Endodermal cell (in vitro differentiated cells): ENCODE measurements around the gene TIPIN. TPM values are rescaled to one million over a fixed set of nuclear protein-coding genes. Genes with fewer than 3 reads are reported as not detected.

Experiments
- DNase-seq: peaks from one replicate; pipeline ENCODE4 v3.0.0-alpha.2; 2017
- H3K27ac ChIP-seq: 2 replicates; pipeline ENCODE4 v1.5.1; 2013; ENCODE audit warnings: mild to moderate bottlenecking, low read depth, low read length, moderate library complexity
- H3K27me3 ChIP-seq: 2 replicates; pipeline ENCODE4 v1.6.1; 2013; ENCODE audit warnings: mild to moderate bottlenecking, low read length, moderate library complexity; ENCODE audit not compliant: insufficient read depth, control insufficient read depth, poor library complexity, severe bottlenecking
- H3K36me3 ChIP-seq: 2 replicates; pipeline ENCODE4 v1.7.0; 2013; ENCODE audit warnings: mild to moderate bottlenecking, low read length, moderate library complexity; ENCODE audit not compliant: control insufficient read depth, insufficient read depth
- H3K4me1 ChIP-seq: one replicate; pipeline ENCODE4 v1.7.0; 2013; ENCODE audit warnings: low read length; ENCODE audit not compliant: control insufficient read depth, insufficient read depth
- H3K4me3 ChIP-seq: 2 replicates; pipeline ENCODE4 v1.5.1; 2013; ENCODE audit warnings: mild to moderate bottlenecking, low read length, moderate library complexity
- H3K9ac ChIP-seq: 2 replicates; pipeline ENCODE4 v1.6.1; 2013; ENCODE audit warnings: mild to moderate bottlenecking, low read length, moderate library complexity; ENCODE audit not compliant: poor library complexity, severe bottlenecking; ENCODE audit errors: extremely low read depth
- H3K9me3 ChIP-seq: 2 replicates; pipeline ENCODE4 v1.6.1; 2013; ENCODE audit warnings: mild to moderate bottlenecking, low read length, moderate library complexity; ENCODE audit not compliant: control insufficient read depth
- H3K27ac Mint-ChIP-seq: 2 replicates; pipeline ENCODE4 v1.8.0; 2020; ENCODE audit warnings: mixed read lengths
- H3K27me3 Mint-ChIP-seq: 2 replicates; pipeline ENCODE4 v1.8.0; 2021; ENCODE audit warnings: mild to moderate bottlenecking, mixed read lengths; ENCODE audit not compliant: insufficient read depth
- H3K36me3 Mint-ChIP-seq: 2 replicates; pipeline ENCODE4 v1.8.0; 2020; ENCODE audit warnings: low read depth, mixed read lengths
- H3K4me1 Mint-ChIP-seq: 2 replicates; pipeline ENCODE4 v1.8.0; 2020; ENCODE audit warnings: mixed read lengths
- H3K4me3 Mint-ChIP-seq: 2 replicates; pipeline ENCODE4 v1.8.0; 2020; ENCODE audit warnings: mild to moderate bottlenecking, moderate library complexity, mixed read lengths
- H3K9me3 Mint-ChIP-seq: 2 replicates; pipeline ENCODE4 v1.8.0; 2020; ENCODE audit warnings: mild to moderate bottlenecking, mixed read lengths
- WGBS, 2 experiments: methylation state at CpG; one replicate each; pipeline versions ENCODE4 v1.1.5 to v1.1.7; 2013; ENCODE audit warnings: missing lambda C conversion rate in 2 of 2, mixed read lengths in 1 of 2; ENCODE audit not compliant: insufficient coverage in 1 of 2, insufficient read length in 1 of 2; 5-methylcytosine and 5-hydroxymethylcytosine counted together
- total RNA-seq, 2 donors: library from RNA; stranded (reverse); fragmentation: NEBNext Ultra II Directional in 1 of 2; extraction: Animal tissue kit (Norgen Biotek cat#: 25700) in 1 of 2; gene quantifications; 2 replicates in 1 of 2; 3 replicates in 1 of 2; pipeline ENCODE4 v1.2.1, GENCODE V29; 2021
- TF ChIP-seq, protein P1 (sequence below): fragments of 200-600 bp; sonication (generic); conservative IDR thresholded peaks from 2 replicates; pipeline ENCODE4 v1.5.0; 2021; ENCODE audit warnings: antibody characterized with exemption, mild to moderate bottlenecking

The TIPIN gene
- total RNA-seq, 2 donors from 2014 or later: 19.7 to 25.5 TPM

- Mint-ChIP-seq H3K27ac (peak overlapping the region; percentile 17), H3K4me3 (no peak overlapping the region), H3K27me3 (no peaks in the 10 kb centered on the region), H3K9me3 (no peaks in the 10 kb centered on the region), H3K4me1 (peaks cover 24% of the 10 kb centered on the region), H3K36me3 (peaks cover 31% of the 10 kb centered on the region)
- TF ChIP-seq, protein P1, sequence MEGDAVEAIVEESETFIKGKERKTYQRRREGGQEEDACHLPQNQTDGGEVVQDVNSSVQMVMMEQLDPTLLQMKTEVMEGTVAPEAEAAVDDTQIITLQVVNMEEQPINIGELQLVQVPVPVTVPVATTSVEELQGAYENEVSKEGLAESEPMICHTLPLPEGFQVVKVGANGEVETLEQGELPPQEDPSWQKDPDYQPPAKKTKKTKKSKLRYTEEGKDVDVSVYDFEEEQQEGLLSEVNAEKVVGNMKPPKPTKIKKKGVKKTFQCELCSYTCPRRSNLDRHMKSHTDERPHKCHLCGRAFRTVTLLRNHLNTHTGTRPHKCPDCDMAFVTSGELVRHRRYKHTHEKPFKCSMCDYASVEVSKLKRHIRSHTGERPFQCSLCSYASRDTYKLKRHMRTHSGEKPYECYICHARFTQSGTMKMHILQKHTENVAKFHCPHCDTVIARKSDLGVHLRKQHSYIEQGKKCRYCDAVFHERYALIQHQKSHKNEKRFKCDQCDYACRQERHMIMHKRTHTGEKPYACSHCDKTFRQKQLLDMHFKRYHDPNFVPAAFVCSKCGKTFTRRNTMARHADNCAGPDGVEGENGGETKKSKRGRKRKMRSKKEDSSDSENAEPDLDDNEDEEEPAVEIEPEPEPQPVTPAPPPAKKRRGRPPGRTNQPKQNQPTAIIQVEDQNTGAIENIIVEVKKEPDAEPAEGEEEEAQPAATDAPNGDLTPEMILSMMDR: no peak
- H3K4me3 ChIP-seq: no peak overlapping the region
- whole genome bisulfite sequencing, 2 experiments: 83 to 92% methylated on average over 4 of the region's 5 CpGs
- peaks cover 6% of the 10 kb centered on the region for H3K4me1 ChIP-seq
- DNase-seq: no peak
- H3K27me3 ChIP-seq: no peaks in the 10 kb centered on the region
- H3K9me3 ChIP-seq: no peaks in the 10 kb centered on the region
- no peak overlapping the region for H3K9ac ChIP-seq
- peaks cover 7% of the 10 kb centered on the region for H3K36me3 ChIP-seq
- H3K27ac ChIP-seq: no peak overlapping the region
Observed at GRCh38 chr15:66302489-66303278, 53.8 kb downstream of the TIPIN start.

- WGBS, 2 experiments: 82 to 86% methylated on average over 2 to 4 of the region's 4 CpGs
- no peak overlapping the region for H3K4me3 Mint-ChIP-seq
Observed at GRCh38 chr15:66298803-66299251, 57.7 kb downstream of the TIPIN start.

DNA sequence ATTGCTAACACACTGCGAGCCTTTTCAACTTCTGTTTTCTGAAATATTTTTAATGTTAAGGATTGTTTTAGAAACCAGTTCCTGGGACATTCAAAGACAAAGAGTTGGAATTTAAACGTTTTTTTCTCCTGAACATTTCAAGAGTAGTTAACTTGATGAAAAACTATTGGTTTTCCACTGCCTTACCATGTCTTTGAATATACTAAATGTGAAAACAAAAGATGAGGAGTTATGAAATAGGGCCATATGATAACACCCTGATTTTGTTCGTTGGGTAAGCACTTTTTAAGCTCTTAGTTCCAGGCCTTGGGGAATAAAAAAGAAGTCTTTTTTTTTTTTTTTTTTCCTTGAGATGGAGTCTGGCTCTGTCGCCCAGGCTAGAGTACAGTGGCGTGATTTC is 60.3 kb downstream of the TIPIN start:
- H3K9ac ChIP-seq: no peak overlapping the region
- DNase-seq: no peak
- TF ChIP-seq, protein P1: no peak

More at GRCh38 chr15:66298803-66299251, 57.7 kb downstream of the TIPIN start:
- H3K27ac Mint-ChIP-seq: peak overlapping the region; percentile 53
- H3K36me3 Mint-ChIP-seq: peaks cover 25% of the 10 kb centered on the region
- TF ChIP-seq, protein P1: no peak
- Histone ChIP-seq H3K4me1 (peaks cover 12% of the 10 kb centered on the region), H3K9ac (no peak overlapping the region), H3K36me3 (peaks cover 2% of the 10 kb centered on the region), H3K27me3 (no peaks in the 10 kb centered on the region), H3K9me3 (no peaks in the 10 kb centered on the region), H3K4me3 (no peak overlapping the region), H3K27ac (no peak overlapping the region)
- no peaks in the 10 kb centered on the region for H3K27me3 Mint-ChIP-seq
- no peaks in the 10 kb centered on the region for H3K9me3 Mint-ChIP-seq
- peaks cover 34% of the 10 kb centered on the region for H3K4me1 Mint-ChIP-seq
- DNase-seq: peak; percentile 55

More for the DNA sequence above, 60.3 kb downstream of the TIPIN start:
- no peak overlapping the region for H3K4me3 ChIP-seq
- no peak overlapping the region for H3K27ac ChIP-seq
- H3K9me3 ChIP-seq: no peaks in the 10 kb centered on the region
- peaks cover 35% of the 10 kb centered on the region for H3K4me1 Mint-ChIP-seq
- peaks cover 2% of the 10 kb centered on the region for H3K36me3 ChIP-seq
- H3K27me3 Mint-ChIP-seq: no peaks in the 10 kb centered on the region
- H3K27me3 ChIP-seq: no peaks in the 10 kb centered on the region
- H3K36me3 Mint-ChIP-seq: peaks cover 16% of the 10 kb centered on the region
- 50 to 84% methylated on average over 1 to 5 of the region's 5 CpGs for WGBS, 2 experiments
- peaks cover 12% of the 10 kb centered on the region for H3K4me1 ChIP-seq
- H3K9me3 Mint-ChIP-seq: no peaks in the 10 kb centered on the region
- no peak overlapping the region for H3K4me3 Mint-ChIP-seq
- H3K27ac Mint-ChIP-seq: no peak overlapping the region
